ENCODE measurements around the gene UBR1.
"Not testable (repeated sequence)": the region's sequence is repeated elsewhere in the genome, so short reads cannot be mapped to it uniquely, and the experiment has no call there.

The UBR1 gene

GRCh38 chr15:43067717-43068461 is 37.9 kb downstream of the UBR1 start:
- in situ Hi-C loops (cut with MboI; ENCODE audit: low sequenced_read_pairs): no loop called here

GRCh38 chr15:43056696-43057095 is 49.1 kb downstream of the UBR1 start:
- in situ Hi-C loops (cut with MboI; ENCODE audit: low sequenced_read_pairs): no loop called here

DNA sequence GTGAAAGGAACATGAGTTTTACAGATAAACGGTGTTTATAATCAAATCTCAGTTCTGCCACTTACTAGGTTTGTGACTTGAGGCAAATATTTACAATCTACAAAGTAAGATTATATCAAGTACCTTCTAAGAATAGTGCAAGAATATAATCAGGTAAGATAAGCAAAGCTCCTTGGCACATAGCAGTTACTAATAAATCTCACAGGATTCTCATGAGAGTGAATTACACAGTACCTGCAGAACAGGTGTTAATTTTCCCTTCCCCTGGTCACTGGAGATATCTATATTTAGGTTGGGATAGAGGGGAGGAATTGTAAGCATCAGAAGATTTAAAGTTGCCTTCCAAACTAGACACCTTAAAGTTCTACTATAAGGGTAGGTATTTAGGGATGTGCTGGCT is 53.0 kb downstream of the UBR1 start:
- in situ Hi-C loops (cut with MboI; ENCODE audit: low sequenced_read_pairs): no loop called here

- in situ Hi-C loops (cut with MboI; ENCODE audit: low sequenced_read_pairs): no loop called here
Observed at GRCh38 chr15:43048935-43049334, 56.9 kb downstream of the UBR1 start.

GRCh38 chr15:43046484-43046883 is 59.4 kb downstream of the UBR1 start:
- in situ Hi-C loops (cut with MboI; ENCODE audit: low sequenced_read_pairs): no loop called here

DNA sequence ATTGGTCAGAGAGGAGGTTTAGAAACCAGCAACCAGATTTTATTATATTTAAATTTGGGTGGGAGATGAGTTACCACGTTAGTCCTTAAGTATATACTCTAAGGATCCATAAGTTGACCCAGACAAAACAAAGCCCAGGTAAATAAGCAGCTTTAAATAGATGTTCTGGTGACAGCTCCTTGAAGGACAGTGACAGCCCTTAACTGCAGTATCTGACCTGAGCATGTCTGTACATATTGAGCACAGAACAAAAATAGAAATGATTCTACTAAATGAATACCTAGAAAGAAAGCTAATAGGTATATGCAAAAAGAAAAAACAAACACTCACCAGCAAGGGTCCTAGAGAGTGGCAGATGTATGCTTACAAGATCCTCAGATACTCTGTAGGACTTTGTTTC is 63.0 kb downstream of the UBR1 start:
- in situ Hi-C loops (cut with MboI; ENCODE audit: low sequenced_read_pairs): no loop called here

GRCh38 chr15:43041085-43041484 is 64.8 kb downstream of the UBR1 start:
- in situ Hi-C loops (cut with MboI; ENCODE audit: low sequenced_read_pairs): not testable (repeated sequence)

GRCh38 chr15:43035240-43035639 is 70.6 kb downstream of the UBR1 start:
- in situ Hi-C loops (cut with MboI; ENCODE audit: low sequenced_read_pairs): not testable (repeated sequence)

GRCh38 chr15:43029476-43029875 is 76.4 kb downstream of the UBR1 start:
- in situ Hi-C loops (cut with MboI; ENCODE audit: low sequenced_read_pairs): no loop called here

DNA sequence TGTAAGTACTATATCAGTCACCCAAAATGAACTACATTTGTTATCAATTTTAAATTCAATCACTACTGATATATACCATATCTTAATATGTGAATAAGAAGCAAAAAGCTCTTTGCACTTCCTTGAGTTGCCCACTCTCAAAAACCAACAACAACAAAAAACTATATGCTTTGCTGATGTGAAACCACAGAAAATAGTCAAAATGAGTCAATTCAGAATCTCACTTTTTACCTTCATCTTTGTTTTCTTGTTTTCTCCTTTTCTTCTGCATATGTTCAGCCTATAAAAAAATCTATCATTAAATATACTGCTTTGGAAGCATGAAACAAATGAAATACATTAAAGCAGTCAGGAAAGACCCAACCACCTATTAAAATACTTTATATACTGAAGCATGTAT is 80.7 kb downstream of the UBR1 start:
- in situ Hi-C loops (cut with MboI; ENCODE audit: low sequenced_read_pairs): no loop called here

DNA sequence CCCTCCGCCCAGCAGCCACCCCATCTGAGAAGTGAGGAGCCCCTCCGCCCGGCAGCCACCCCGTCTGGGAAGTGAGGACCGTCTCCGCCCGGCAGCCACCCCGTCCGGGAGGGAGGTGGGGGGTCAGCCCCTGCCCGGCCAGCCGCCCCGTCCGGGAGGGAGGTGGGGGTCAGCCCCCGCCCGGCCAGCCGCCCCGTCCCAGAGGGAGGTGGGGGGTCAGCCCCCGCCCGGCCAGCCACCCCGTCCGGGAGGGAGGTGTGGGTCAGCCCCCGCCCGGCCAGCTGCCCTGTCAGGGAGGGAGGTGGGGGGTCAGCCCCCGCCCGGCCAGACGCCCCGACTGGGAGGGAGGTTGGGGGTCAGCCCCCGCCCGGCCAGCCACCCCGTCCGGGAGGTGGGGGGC is 91.2 kb downstream of the UBR1 start:
- in situ Hi-C loops (cut with MboI; ENCODE audit: low sequenced_read_pairs): not testable (repeated sequence)

GRCh38 chr15:43009206-43009605 is 96.6 kb downstream of the UBR1 start:
- in situ Hi-C loops (cut with MboI; ENCODE audit: low sequenced_read_pairs): no loop called here

- in situ Hi-C loops (cut with MboI; ENCODE audit: low sequenced_read_pairs): no loop called here
Observed at GRCh38 chr15:43008150-43008549, 97.7 kb downstream of the UBR1 start.

GRCh38 chr15:43007551-43007950 is 98.3 kb downstream of the UBR1 start:
- in situ Hi-C loops (cut with MboI; ENCODE audit: low sequenced_read_pairs): no loop called here

DNA sequence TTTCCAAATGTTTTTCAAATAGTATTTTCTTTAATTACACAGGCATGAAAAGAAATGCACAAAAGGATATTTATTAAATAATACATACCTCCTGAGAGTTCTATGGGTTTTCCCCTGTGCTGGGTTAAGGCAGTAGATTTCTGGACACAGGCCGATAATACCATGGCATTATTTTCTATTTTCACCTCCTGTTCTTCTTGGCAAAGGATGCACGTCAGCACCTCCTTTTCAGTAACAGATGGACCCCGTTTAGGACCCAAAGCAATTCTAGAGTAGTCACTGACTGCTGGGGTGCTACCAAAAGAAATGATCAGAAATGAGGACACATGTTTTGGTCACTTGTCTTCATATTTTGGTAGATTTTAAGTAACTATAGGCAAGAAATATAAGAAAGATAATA is 98.8 kb downstream of the UBR1 start:
- in situ Hi-C loops (cut with MboI; ENCODE audit: low sequenced_read_pairs): no loop called here

GRCh38 chr15:43004886-43005595 is 100.8 kb downstream of the UBR1 start:
- in situ Hi-C loops (cut with MboI; ENCODE audit: low sequenced_read_pairs): not testable (repeated sequence)

GRCh38 chr15:42999201-42999779 is 106.5 kb downstream of the UBR1 start:
- in situ Hi-C loops (cut with MboI; ENCODE audit: low sequenced_read_pairs): no loop called here

DNA sequence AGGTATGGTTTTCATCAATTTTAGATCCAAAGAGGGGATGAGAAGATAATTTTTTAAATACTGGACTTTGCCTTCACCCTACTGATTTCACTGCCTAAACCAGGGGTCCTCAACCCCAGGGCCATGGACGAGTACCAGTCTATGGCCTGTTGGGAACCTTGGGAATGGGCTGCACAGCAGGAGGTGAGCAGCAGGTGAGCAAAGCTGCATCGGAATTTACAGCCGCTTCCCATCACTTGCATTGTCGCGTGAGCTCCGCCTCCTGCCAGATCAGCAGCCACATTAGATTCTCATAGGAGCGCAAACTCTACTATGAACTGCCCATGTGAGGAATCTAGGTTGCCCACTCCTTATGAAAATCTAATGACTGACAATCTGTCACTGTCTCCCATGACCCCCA is 109.0 kb downstream of the UBR1 start:
- in situ Hi-C loops (cut with MboI; ENCODE audit: low sequenced_read_pairs): no loop called here

DNA sequence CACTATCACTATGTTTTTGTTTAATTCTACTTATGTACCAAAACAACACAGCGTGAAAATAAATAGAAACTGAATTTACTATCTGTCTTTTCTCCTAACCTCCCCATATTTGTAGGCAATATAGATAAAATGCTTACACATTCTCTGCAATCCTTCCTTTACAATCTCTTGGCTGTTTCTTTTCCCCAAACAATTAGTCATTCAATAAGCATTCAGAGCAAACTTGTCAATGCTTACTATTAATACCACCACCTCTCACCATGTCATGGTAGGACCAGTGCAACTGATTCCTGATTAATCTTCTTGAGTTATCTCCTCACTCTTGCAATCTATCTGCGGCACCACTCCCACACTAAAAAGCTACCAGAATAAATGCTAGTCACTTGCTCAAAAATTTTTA is 111.3 kb downstream of the UBR1 start:
- in situ Hi-C loops (cut with MboI; ENCODE audit: low sequenced_read_pairs): no loop called here

- in situ Hi-C loops (cut with MboI; ENCODE audit: low sequenced_read_pairs): no loop called here
Observed at GRCh38 chr15:42992626-42993025, 113.2 kb downstream of the UBR1 start.

DNA sequence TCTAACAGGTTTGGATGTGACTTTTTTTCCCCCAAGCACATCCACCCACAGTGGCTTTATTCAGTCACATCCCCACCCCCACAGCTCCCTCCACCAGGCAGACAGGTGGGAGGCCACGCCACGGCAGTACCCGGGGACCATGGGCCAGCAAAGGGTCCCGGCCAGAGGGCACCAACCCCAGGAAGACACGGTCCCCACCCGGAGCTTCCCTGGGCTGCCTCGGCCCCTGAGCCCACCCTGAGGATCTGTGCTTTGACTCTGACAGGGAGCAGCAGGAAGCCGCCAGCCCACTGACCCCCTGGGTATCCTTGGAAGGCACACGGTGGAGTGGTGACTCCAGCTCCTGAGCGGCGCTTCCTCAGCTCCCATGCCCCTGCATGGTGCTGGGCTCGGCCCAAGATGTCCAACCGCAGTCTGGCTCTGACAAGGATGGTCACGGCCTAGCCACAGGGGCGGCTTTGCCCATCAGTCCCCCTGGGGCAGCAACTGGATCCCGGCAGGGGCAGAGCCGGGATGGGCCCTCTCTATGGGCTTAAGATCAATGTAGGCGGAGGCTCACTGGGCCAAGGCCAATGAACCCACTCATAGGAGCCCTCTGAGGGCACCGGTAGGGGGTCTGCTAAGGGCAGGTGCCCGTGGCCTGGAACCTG is 119.0 kb downstream of the UBR1 start:
- in situ Hi-C loops (cut with MboI; ENCODE audit: low sequenced_read_pairs): no loop called here
